ENCODE results near the gene NIFK.
"Not testable (repeated sequence)": the region's sequence is repeated elsewhere in the genome, so short reads cannot be mapped to it uniquely, and the experiment has no call there.

The NIFK gene

DNA sequence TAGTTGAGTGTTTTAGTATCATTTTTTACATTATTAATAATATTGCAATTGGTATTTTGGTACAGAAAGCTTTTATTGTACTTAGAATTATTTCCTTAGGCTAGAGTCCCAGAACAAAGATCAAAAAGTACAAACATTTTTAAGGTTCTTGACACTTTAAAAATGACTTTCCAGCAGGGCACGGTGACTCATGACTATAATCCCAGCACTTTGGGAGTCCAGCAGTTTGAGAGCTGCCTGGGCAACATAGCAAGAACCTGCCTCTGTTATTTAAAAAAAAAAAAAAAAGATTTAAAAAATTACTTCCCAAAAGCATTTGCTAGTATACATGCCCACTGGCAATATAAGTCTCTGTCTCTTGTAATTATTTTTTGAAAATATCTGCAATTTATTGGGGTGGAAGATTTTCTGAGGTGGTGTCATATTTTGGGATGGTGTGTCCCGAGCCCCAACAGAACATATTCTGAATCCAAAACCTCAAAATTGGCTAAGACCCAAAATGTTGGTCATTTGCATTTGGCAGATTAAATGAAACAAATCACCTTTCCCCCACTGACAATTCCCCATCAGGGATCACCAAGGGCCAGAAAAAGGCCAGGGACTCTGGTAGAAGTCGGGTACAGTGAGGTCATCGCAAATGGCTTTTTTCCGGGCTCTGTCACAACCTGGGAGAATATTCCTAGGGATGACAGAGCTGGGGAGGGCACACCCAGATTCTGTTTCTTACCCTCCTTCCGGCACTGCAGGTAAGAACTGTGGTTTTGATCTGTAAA, 42.1 kb downstream of the NIFK start:
- no peak for DNase-seq

DNA sequence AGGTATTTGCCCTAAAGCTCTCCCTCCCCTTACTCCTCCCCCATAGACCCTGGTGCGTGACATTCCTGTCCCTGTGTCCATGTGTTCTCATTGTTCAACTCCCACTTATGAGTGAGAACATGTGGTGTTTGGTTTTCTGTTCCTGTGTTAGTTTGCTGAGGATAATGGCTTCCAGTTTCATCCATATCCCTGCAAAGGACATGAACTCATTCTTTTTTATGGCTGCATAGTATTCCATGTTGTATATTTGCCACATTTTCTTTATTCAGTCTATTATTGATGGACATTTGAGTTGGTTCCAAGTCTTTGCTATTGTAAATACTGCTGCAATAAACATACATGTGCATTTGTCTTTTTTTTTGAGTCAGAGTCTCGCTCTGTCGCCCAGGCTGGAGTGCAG, 46.1 kb downstream of the NIFK start:
- not testable (repeated sequence) for DNase-seq

DNA sequence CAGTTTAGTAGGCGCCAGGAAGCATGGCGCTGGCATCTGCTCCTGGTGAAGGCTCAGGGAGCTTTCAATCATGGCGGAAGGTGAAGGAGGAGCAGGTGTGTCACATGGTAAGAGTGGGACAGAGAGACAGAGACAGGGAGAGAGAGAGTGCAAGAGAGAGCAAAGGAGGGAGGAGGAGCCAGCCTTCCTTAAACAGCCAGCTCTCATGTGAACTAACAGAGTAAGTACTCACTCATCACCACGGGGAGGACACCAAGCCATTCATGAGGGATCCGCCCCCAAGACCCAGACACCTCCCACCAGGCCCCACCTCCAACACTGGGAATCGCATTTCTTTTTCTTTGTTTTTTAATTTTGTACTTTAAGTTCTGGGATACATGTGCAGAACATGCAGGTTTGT, 46.6 kb downstream of the NIFK start:
- no peak for DNase-seq

DNA sequence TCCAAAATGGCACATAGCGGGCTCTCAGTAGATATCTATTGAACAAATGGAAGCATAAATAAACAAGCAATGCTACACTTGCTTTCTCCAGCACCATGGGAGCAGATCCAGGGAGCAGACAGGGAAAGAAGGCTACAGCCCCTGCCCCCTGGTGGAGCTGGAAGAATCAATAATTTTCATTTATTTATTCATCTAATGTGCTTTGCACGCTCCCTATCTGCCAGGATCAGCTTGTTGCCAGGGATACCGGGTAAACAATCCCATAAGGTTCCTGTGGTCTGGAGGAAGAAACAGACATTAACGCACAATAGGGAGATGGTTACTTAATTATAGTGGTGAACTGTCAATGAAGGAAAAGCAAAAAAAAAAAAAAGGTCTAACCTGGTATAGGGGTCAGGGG, 47.3 kb downstream of the NIFK start:
- DNase-seq: peak; percentile 13

DNA sequence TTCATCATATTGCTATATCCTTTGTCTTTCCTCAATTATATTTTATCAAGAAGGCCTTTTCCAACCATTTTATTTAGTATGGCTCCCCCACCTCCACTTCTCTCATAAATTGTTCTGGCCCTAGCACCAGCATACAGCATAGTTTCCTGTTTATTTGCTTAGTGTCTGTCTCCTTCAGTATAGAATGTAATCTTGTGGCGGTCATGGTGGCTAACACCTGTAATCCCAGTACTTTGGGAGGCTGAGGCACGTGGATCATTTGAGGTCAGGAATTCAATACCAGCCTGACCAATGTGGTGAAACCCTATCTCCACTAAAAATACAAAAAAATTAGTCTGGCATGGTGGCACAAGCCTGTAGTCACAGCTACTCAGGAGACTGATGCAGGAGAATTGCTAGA, 47.9 kb downstream of the NIFK start:
- DNase-seq: no peak

DNA sequence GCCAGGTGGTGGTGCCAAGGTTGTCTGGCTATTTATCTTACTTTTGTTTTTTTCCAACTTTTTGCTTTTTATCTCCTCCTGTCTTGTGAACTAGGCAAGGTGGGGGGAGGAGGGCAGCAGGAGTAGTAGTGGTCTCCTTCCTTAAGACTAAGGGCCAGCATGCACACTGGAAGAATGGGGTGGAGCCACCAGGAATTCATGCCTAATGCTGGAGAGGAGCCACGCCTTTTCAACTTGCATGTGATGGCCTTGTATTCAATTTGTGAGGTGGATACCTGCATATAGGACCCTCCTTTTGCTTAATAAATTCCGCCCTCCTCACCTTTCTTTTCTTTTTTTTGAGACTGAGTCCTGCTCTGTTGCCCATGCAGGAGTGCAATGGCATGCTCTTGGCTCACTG, 49.8 kb downstream of the NIFK start:
- no peak for DNase-seq

DNA sequence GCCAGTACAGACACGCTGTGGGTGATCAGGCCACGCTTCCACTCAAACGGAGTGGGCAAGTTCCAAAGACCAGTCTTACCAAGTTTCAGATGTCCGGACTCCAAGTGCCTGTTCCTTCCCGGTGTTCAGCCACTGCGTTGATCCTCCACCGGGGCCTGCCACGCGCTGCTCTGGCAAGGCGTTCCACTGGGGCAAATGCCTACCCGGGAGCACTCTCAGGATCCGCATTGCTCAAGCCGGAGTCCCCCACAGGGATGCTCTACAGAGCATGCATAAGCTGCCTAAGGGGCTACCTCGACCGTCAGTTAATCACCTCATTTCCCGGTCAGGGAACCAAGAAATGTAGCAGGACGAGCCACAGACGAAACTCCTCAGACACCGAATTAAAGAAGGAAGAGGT, 50.5 kb downstream of the NIFK start:
- no peak for DNase-seq

DNA sequence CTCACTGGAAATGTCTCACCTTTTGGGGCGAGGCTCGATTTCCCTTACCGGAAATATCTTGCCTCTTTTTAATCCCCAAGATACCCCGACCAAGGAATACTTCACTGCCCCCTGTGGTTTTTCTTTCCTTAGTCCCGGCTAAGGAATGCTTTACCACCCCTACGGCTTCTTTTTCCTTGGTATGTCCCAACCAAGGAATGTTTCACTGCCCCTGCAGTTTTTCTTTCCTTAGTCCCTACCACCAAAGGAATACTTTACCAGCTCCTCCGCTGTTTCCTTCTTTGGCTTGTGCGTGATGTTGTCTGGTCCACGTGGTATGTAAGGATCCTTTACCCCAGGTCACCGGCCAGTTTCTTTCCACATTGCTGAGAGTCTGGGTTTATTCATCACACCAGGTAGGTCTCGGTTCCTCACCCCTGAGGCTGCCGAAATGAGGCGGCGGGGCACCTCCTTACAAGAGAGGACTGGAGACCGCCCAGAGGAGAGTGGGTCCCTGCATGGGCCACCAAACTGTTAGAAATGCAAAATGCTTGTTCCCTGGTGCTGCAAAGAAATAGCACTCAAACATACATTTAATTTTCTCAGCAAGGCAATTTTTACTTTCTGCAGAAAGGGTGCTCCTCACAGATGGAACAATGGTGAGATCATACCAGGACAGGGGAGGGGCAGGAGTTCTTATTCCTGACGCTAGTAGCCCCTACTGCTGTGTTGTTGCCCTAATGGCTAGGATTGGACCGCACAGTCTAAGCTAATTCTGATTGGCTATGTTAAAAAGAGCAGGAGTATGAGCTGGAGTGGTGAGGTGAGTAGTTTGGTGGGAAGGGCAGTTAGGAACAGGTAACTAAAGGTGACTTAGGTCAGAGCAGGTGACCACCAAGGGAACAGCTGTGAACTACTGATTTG, 54.0 kb downstream of the NIFK start:
- DNase-seq: no peak

DNA sequence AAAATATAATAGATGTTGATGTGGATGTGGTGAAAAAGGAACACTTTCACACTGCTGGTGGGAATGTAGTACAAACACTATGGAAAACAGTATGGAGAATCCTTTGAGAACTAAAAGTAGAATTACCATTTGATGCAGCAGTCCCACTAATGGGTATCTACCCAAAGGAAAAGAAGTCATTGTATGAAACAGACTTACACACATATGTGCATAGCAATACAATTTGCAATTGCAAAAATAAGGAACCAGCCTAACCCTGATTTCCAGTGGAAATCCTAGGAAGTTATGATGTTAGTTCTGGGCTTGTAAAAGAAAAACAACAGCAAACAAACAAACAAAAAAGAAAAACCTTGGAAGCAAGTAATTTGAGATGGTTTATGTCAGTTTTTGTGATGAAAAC, 58.8 kb downstream of the NIFK start:
- no peak for DNase-seq
